ENCODE data around the gene KCNJ18.
"Not testable (repeated sequence)": the region's sequence is repeated elsewhere in the genome, so short reads cannot be mapped to it uniquely, and the experiment has no call there.

GRCh38 chr17:21724216-21725006 is 32.1 kb downstream of the KCNJ18 start:
- TF ChIP-seq POLR2AphosphoS5 (IDR thresholded peaks at IDR 0.05; ENCODE audit: low read depth, low read length); POLR2A (IDR thresholded peaks at IDR 0.05; ENCODE audit: low read depth, low read length); TAF1 (IDR thresholded peaks at IDR 0.05; ENCODE audit: low read depth, low read length); SPI1 (IDR thresholded peaks at IDR 0.05; ENCODE audit: low read depth, low read length); PAX5 (IDR thresholded peaks at IDR 0.05; ENCODE audit: insufficient read depth, low read length, severe bottlenecking): not testable (repeated sequence)
